Lower lobe of right lung (tissue), 2 donors: Measurements from ENCODE around the gene TMEM69. TPM values are rescaled to one million over a fixed set of nuclear protein-coding genes. Genes with fewer than 3 reads are reported as not detected.
"Not testable (repeated sequence)": the region's sequence is repeated elsewhere in the genome, so short reads cannot be mapped to it uniquely, and the experiment has no call there.

Experiments used
- ATAC-seq, 2 donors: fragments of 200-7000 bp; cut with Tn5 transposase; one replicate each; pipeline ENCODE4 v1.9.1; 2020 to 2022; ENCODE audit warnings: mild to moderate bottlenecking in 2 of 2, moderate library complexity in 2 of 2
- DNase-seq: peaks from one replicate; pipeline ENCODE4 v3.0.0-alpha.2; 2020
- H3K27ac ChIP-seq: fragments of 200-600 bp; one replicate; pipeline ENCODE4 v1.8.0; 2022
- H3K27me3 ChIP-seq: fragments of 200-600 bp; one replicate; pipeline ENCODE4 v1.8.0; 2022; ENCODE audit warnings: low read depth
- H3K36me3 ChIP-seq: fragments of 200-600 bp; one replicate; pipeline ENCODE4 v1.8.0; 2022; ENCODE audit warnings: mild to moderate bottlenecking
- H3K4me1 ChIP-seq: fragments of 200-600 bp; one replicate; pipeline ENCODE4 v1.8.0; 2022
- H3K4me3 ChIP-seq: fragments of 200-600 bp; one replicate; pipeline ENCODE4 v1.8.0; 2022; ENCODE audit warnings: mild to moderate bottlenecking
- H3K9me3 ChIP-seq: fragments of 200-600 bp; one replicate; pipeline ENCODE4 v1.8.0; 2022
- CTCF ChIP-seq: fragments of 200-600 bp; IDR thresholded peaks from one replicate; pipeline ENCODE4 v1.8.0; 2022; ENCODE audit warnings: antibody characterized with exemption, mild to moderate bottlenecking
- intact Hi-C: fragments of 100-400 bp; cut with DNase I; formaldehyde crosslinking; loops from one replicate; pipeline ENCODE4 v1.11.0; 2022
- total RNA-seq: library from RNA; stranded (reverse); fragmentation: NEBNext Ultra II Directional; extraction: Animal tissue kit (Norgen Biotek cat#: 25700); gene quantifications from one replicate; pipeline ENCODE4 v1.2.1, GENCODE V29; 2021
- donor health status: DM: no; HTN: yes; CAD: no; lungs with severe emphysema.

Gene TMEM69
- total RNA-seq, 1 donor from 2014 or later: 16.8 TPM

- H3K4me3 ChIP-seq: no peak overlapping the region
- no peak for TF ChIP-seq CTCF
- peaks cover 51% of the 10 kb centered on the region for H3K4me1 ChIP-seq
- no peaks in the 10 kb centered on the region for H3K36me3 ChIP-seq
- intact Hi-C loops: no loop called here
- no peak overlapping the region for H3K27ac ChIP-seq
- H3K27me3 ChIP-seq: no peaks in the 10 kb centered on the region
- DNase-seq (no peak), ATAC-seq (no peak)
- no peaks in the 10 kb centered on the region for H3K9me3 ChIP-seq
These were observed 17.9 kb upstream of the TMEM69 start for GRCh38 chr1:45669859-45670655.

GRCh38 chr1:45673956-45674355 lies 14.0 kb upstream of the TMEM69 start:
- DNase-seq (no peak), ATAC-seq (no peak)
- peaks cover 71% of the 10 kb centered on the region for H3K4me1 ChIP-seq
- no peaks in the 10 kb centered on the region for H3K36me3 ChIP-seq
- H3K4me3 ChIP-seq: no peak overlapping the region
- intact Hi-C loops: no loop called here
- H3K27ac ChIP-seq: no peak overlapping the region
- H3K9me3 ChIP-seq: no peaks in the 10 kb centered on the region
- H3K27me3 ChIP-seq: no peaks in the 10 kb centered on the region
- TF ChIP-seq CTCF: no peak

GRCh38 chr1:45674478-45674877 lies 13.5 kb upstream of the TMEM69 start:
- Histone ChIP-seq H3K36me3 (no peaks in the 10 kb centered on the region), H3K9me3 (no peaks in the 10 kb centered on the region), H3K27me3 (no peaks in the 10 kb centered on the region), H3K4me3 (no peak overlapping the region), H3K27ac (no peak overlapping the region), H3K4me1 (peaks cover 76% of the 10 kb centered on the region)
- TF ChIP-seq CTCF: no peak
- ATAC-seq (no peak), DNase-seq (no peak)
- intact Hi-C loops: no loop called here

- peak in 1 of 2 donors; percentile 21 for ATAC-seq
- H3K4me3 ChIP-seq, H3K9me3 ChIP-seq, intact Hi-C loops, DNase-seq, H3K27me3 ChIP-seq, H3K36me3 ChIP-seq, H3K27ac ChIP-seq: not testable (repeated sequence)
- H3K4me1 ChIP-seq: peaks cover 82% of the 10 kb centered on the region
These were observed 11.4 kb upstream of the TMEM69 start for GRCh38 chr1:45676553-45676952.

- H3K27ac ChIP-seq: no peak overlapping the region
- ATAC-seq (no peak), DNase-seq (no peak)
- H3K4me1 ChIP-seq: peaks cover 88% of the 10 kb centered on the region
- H3K4me3 ChIP-seq: no peak overlapping the region
- no peaks in the 10 kb centered on the region for H3K27me3 ChIP-seq
- H3K36me3 ChIP-seq: no peaks in the 10 kb centered on the region
- no peak for TF ChIP-seq CTCF
- intact Hi-C loops: no loop called here
- no peaks in the 10 kb centered on the region for H3K9me3 ChIP-seq
These were observed 10.2 kb upstream of the TMEM69 start for GRCh38 chr1:45677751-45678245.

GRCh38 chr1:45678489-45678888 lies 9.5 kb upstream of the TMEM69 start:
- ATAC-seq (no peak), DNase-seq (no peak)
- H3K27me3 ChIP-seq: no peaks in the 10 kb centered on the region
- no peaks in the 10 kb centered on the region for H3K36me3 ChIP-seq
- H3K9me3 ChIP-seq: no peaks in the 10 kb centered on the region
- no peak for TF ChIP-seq CTCF
- H3K4me1 ChIP-seq: peaks cover 94% of the 10 kb centered on the region
- H3K4me3 ChIP-seq: no peak overlapping the region
- H3K27ac ChIP-seq: no peak overlapping the region
- intact Hi-C loops: no loop called here
